Loucy (cell line): ENCODE measurements around the gene SHD.
"Not testable (repeated sequence)": the region's sequence is repeated elsewhere in the genome, so short reads cannot be mapped to it uniquely, and the experiment has no call there.

Experiments
- H2AFZ ChIP-seq: fragments of 200-600 bp; sonication (generic); 2 replicates; pipeline ENCODE4 v1.6.0; 2016; ENCODE audit warnings: antibody characterized with exemption, mild to moderate bottlenecking, low read length, moderate library complexity
- H3F3A ChIP-seq: fragments of 200-600 bp; 2 replicates; pipeline ENCODE4 v1.6.0; 2016; ENCODE audit warnings: antibody characterized with exemption, low read depth, mild to moderate bottlenecking
- H3K27me3 ChIP-seq: fragments of 200-600 bp; sonication (generic); 2 replicates; pipeline ENCODE4 v1.6.1; 2014; ENCODE audit warnings: low read length, mild to moderate bottlenecking; ENCODE audit not compliant: insufficient read depth, poor library complexity, severe bottlenecking
- H3K36me3 ChIP-seq: fragments of 200-600 bp; sonication (generic); 2 replicates; pipeline ENCODE4 v1.6.1; 2016; ENCODE audit warnings: low read length; ENCODE audit not compliant: insufficient read depth
- H3K4me1 ChIP-seq: fragments of 200-600 bp; sonication (generic); 2 replicates; pipeline ENCODE4 v1.5.1; 2014; ENCODE audit warnings: low read length, mild to moderate bottlenecking; ENCODE audit not compliant: insufficient read depth, poor library complexity, severe bottlenecking
- H3K4me2 ChIP-seq: fragments of 200-600 bp; sonication (generic); 2 replicates; pipeline ENCODE4 v1.6.0; 2014; ENCODE audit warnings: antibody characterized with exemption, low read length, low read depth, mild to moderate bottlenecking; ENCODE audit not compliant: poor library complexity, severe bottlenecking
- H3K4me3 ChIP-seq: fragments of 200-600 bp; sonication (generic); 2 replicates; pipeline ENCODE4 v1.5.1; 2014; ENCODE audit warnings: low read length, mild to moderate bottlenecking, mixed read lengths; ENCODE audit not compliant: poor library complexity, severe bottlenecking
- H3K79me2 ChIP-seq: fragments of 200-600 bp; sonication (generic); 2 replicates; pipeline ENCODE4 v1.6.1; 2014; ENCODE audit warnings: low read length; ENCODE audit not compliant: insufficient read depth
- H3K9ac ChIP-seq: fragments of 200-600 bp; sonication (generic); 2 replicates; pipeline ENCODE4 v1.6.0; 2014; ENCODE audit warnings: mild to moderate bottlenecking, low read depth, low read length, moderate library complexity; ENCODE audit not compliant: poor library complexity, severe bottlenecking
- H3K9me2 ChIP-seq: fragments of 200-600 bp; sonication (generic); replicated peaks from 2 replicates; pipeline ENCODE4 v1.6.1; 2016; ENCODE audit warnings: low read depth, low read length, mixed read lengths
- H3K9me3 ChIP-seq: fragments of 200-600 bp; sonication (generic); 2 replicates; pipeline ENCODE4 v1.6.1; 2014; ENCODE audit warnings: mild to moderate bottlenecking, antibody characterized with exemption, low read length, low read depth; ENCODE audit not compliant: insufficient read depth
- H4K20me1 ChIP-seq: fragments of 200-600 bp; sonication (generic); 2 replicates; pipeline ENCODE4 v1.6.0; 2014; ENCODE audit warnings: antibody characterized with exemption, low read length, mild to moderate bottlenecking; ENCODE audit not compliant: insufficient read depth, poor library complexity, severe bottlenecking
- CTCF ChIP-seq: fragments of 200-600 bp; sonication (generic); conservative IDR thresholded peaks from 2 replicates; pipeline ENCODE4 v1.5.1; 2014; ENCODE audit warnings: mild to moderate bottlenecking, antibody characterized with exemption, low read length
- EZH2phosphoT487 ChIP-seq: fragments of 200-600 bp; IDR thresholded peaks from 2 replicates; pipeline ENCODE4 v1.6.1; 2018; ENCODE audit warnings: antibody characterized with exemption, mild to moderate bottlenecking, moderate library complexity, borderline replicate concordance

SHD gene

DNA sequence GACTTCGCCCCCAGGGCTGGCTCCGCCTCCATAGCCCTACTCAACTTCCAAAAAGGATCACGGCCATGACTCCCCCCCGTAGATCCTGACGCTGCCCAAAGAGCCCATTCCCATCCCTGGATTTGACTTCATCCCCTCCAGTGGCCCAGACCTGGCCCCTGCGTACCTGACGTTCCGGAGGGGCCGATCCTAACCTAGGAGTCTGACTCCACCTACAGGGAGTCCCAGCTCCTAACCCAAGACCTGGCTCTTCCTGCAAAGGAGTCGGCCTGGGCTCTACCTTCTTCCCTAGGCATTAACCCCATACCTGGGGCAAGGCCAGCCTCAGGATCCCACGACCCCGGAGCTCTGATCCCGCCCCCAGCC, 48.8 kb downstream of the SHD start:
- TF ChIP-seq EZH2phosphoT487 (no peak), CTCF (no peak)
- Histone ChIP-seq H3K9me3 (no peaks in the 10 kb centered on the region), H3F3A (no peaks in the 10 kb centered on the region), H4K20me1 (no peaks in the 10 kb centered on the region), H3K79me2 (no peaks in the 10 kb centered on the region), H3K36me3 (no peaks in the 10 kb centered on the region), H2AFZ (no peak overlapping the region), H3K9me2 (no peaks in the 10 kb centered on the region), H3K27me3 (no peaks in the 10 kb centered on the region), H3K4me1 (no peaks in the 10 kb centered on the region), H3K4me2 (no peak overlapping the region), H3K4me3 (no peak overlapping the region), H3K9ac (no peak overlapping the region)

GRCh38 chr19:4328243-4328990, 49.4 kb downstream of the SHD start:
- no peaks in the 10 kb centered on the region for H4K20me1 ChIP-seq
- H3K27me3 ChIP-seq: no peaks in the 10 kb centered on the region
- no peaks in the 10 kb centered on the region for H3K79me2 ChIP-seq
- no peaks in the 10 kb centered on the region for H3K9me3 ChIP-seq
- H3K9ac ChIP-seq: no peak overlapping the region
- H3F3A ChIP-seq: no peaks in the 10 kb centered on the region
- no peak for TF ChIP-seq CTCF
- no peak for TF ChIP-seq EZH2phosphoT487
- no peak overlapping the region for H3K4me2 ChIP-seq
- H3K9me2 ChIP-seq: no peaks in the 10 kb centered on the region
- H3K36me3 ChIP-seq: no peaks in the 10 kb centered on the region
- H3K4me1 ChIP-seq: no peaks in the 10 kb centered on the region
- no peak overlapping the region for H2AFZ ChIP-seq
- H3K4me3 ChIP-seq: no peak overlapping the region

DNA sequence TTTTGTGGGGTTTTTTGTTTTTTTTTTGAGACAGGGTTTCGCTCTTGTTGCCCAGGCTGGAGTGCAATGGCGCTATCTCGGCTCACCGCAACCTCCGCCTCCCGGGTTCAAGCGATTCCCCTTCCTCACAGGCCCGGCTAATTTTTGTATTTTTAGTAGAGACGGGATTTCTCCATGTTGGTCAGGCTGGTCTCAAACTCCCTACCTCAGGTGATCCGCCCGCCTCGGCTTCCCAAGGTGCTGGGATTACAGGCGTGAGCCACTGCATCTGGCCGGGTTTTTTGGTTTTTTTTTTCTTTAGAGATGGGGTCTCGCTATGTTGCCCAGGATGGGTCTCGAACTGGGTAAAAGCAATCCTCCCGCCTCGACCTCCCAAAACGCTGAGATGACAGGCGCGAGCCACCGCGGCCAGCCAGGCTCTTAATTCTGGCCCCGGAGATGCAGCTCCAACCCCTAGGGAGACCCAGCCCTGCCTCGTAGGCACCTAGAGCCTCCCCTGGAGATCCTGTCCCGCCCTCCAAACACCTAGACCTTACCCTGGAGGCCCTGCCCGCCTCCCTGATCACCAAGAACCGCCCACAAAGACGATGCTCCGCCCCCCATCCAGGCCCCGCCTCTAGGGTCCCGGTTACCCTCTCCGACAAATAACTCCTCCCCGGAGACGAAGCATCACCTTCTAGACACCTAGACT, 50.1 kb downstream of the SHD start:
- not testable (repeated sequence) for H3K4me1 ChIP-seq, H3F3A ChIP-seq, H2AFZ ChIP-seq, H3K9ac ChIP-seq, H4K20me1 ChIP-seq, H3K9me3 ChIP-seq, H3K27me3 ChIP-seq, H3K4me2 ChIP-seq, H3K9me2 ChIP-seq, H3K4me3 ChIP-seq, H3K36me3 ChIP-seq, H3K79me2 ChIP-seq

DNA sequence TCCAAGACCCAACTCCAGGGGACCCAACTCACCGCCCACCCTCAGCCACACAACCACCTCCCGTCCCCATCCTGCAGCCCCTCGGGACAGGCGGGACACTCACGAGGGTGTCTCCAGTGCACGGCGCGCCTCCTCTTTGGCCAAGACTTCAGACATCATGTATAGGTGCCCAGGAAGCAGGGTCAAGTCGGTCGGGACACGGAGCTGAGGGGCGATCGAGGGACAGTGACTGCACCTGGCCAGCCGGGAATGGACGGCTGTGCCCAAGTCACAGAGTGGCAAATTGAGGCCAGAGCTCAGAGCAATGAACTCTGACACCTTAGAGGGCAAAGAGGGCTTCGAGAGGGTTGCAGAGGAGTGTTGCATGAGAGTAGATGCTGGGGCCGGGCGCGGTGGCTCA, 50.8 kb downstream of the SHD start:
- no peak for TF ChIP-seq CTCF
- TF ChIP-seq EZH2phosphoT487: no peak
- Histone ChIP-seq H2AFZ (no peak overlapping the region), H3K4me3 (no peak overlapping the region), H3K27me3 (no peaks in the 10 kb centered on the region), H3K9ac (no peak overlapping the region), H3K4me1 (no peaks in the 10 kb centered on the region), H4K20me1 (no peaks in the 10 kb centered on the region), H3K9me2 (no peaks in the 10 kb centered on the region), H3K9me3 (no peaks in the 10 kb centered on the region), H3F3A (no peaks in the 10 kb centered on the region), H3K36me3 (no peaks in the 10 kb centered on the region), H3K4me2 (no peak overlapping the region), H3K79me2 (no peaks in the 10 kb centered on the region)
